ENCODE data around the gene CNTNAP1. TPM values are rescaled to one million over a fixed set of nuclear protein-coding genes. Genes with fewer than 3 reads are reported as not detected.

CNTNAP1 gene
- total and polyA plus RNA-seq, 10 of the 15 experiments (the other 5 are each of a cell fraction or from before 2014, with no cell fraction given): 0.95 to 29.9 (median 10.4) TPM

DNA sequence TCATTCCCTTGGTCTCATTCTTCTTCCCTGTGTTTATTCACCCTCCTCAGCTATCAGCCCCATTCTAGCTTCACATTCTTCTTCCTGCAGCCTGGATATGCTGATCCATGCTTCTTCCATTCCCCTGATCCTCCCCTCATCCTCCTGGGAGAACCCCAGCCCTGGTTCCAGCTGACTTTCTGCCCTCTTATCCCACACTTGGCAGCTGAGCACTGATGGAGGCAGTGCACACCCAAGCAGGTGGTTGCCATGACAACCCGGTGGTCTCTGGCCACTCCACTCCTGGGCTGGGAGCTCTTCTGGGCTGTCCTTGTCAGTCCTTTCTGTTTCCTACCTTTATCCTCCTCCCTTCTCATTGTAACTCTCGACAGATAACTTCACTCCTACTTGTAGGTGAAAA, 40.0 kb upstream of the CNTNAP1 start:
- no peak overlapping the region for H3K27ac ChIP-seq (ENCODE audit: control insufficient read depth, insufficient read depth)
- TF ChIP-seq BMI1 (IDR thresholded peaks at IDR 0.05; ENCODE audit: borderline replicate concordance): peak; percentile 48; the same call in 1 of the 2 replicates
- no peak for TF ChIP-seq SMC3 (IDR thresholded peaks at IDR 0.05; ENCODE audit: borderline replicate concordance, low read length)
- FAIRE-seq: no peak
- no peak for DNase-seq (ENCODE audit: low read depth, low spot score)
- ChIA-PET SMC1A (ENCODE audit: uncharacterized antibody, unreplicated experiment) (interaction anchor here (0.6 to 1.2 kb wide), 3 partner anchors 19 to 213 kb away, joined by 3 to 4 read pairs (median 4); no protein-coding TSS in a partner anchor), POLR2A (interaction anchor here (0.6 kb wide), 2 partner anchors 66 to 84 kb away, joined by 6 to 8 read pairs; no protein-coding TSS in a partner anchor), RAD21 (ENCODE audit: unreplicated experiment) (no interaction called here), CTCF (interaction anchor here (1.1 kb wide), 1 partner anchor 11 kb away, joined by 4 read pairs; no protein-coding TSS in a partner anchor)
- no peak overlapping the region for H3K4me2 ChIP-seq (ENCODE audit: control insufficient read depth, insufficient read depth)
- H3K79me2 ChIP-seq (ENCODE audit: control insufficient read depth, insufficient read depth, low read length): no peaks in the 10 kb centered on the region
- no peaks in the 10 kb centered on the region; a peak in 1 of 4 replicates for H3K27me3 ChIP-seq (replicated peaks in 1 of 2; ENCODE audit: control insufficient read depth in 2 of 2, insufficient read depth in 2 of 2, low read length in 1 of 2)
- H3K9me3 ChIP-seq (replicated peaks; ENCODE audit: control insufficient read depth, insufficient read depth, low read length): no peaks in the 10 kb centered on the region
- WGBS (ENCODE audit: insufficient coverage, insufficient replicate concordance, low lambda C conversion rate, missing lambda C conversion rate): 23% methylated on average over 2 of the region's 2 CpGs
- BruUV-seq (replicated peaks): no TSS peak
- no peaks in the 10 kb centered on the region for H3K36me3 ChIP-seq (ENCODE audit: control insufficient read depth in 2 of 2, insufficient read depth in 2 of 2, low read length in 1 of 2)
- H3K9ac ChIP-seq (ENCODE audit: control insufficient read depth, insufficient read depth, low read length): no peak overlapping the region
- H3K4me3 ChIP-seq: no peak overlapping the region
- H3K4me1 ChIP-seq (ENCODE audit: control insufficient read depth, insufficient read depth, low read length): no peaks in the 10 kb centered on the region
- intact Hi-C loops (cut with micrococcal nuclease; ENCODE audit: unreplicated experiment) (no loop called here), in situ Hi-C loops (cut with MboI) (no loop called here)
- no peak overlapping the region for H2AFZ ChIP-seq (ENCODE audit: control insufficient read depth, low read depth, low read length)
- ATAC-seq: no peak
- H4K20me1 ChIP-seq (ENCODE audit: control insufficient read depth, insufficient read depth): no peaks in the 10 kb centered on the region

DNA sequence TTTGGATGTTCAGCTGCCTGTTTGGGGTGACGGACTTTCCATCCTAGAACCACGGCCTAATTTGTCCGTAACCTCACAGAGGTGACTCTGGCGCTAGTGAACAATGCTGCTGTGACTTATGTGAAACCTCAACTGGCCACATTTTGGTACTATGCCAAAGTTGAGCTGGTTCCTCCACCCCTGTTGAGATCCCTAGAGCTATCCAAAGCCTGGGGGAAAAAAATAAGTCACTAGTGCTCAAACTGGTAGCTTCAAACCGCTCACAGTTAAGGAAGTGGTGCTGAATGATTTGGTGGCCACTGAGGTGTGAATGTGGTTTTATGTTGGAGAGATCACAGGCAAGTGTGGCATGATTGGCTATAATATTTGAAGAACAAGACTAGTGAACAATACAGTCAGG, 34.6 kb upstream of the CNTNAP1 start:
- ChIA-PET SMC1A (ENCODE audit: uncharacterized antibody, unreplicated experiment) (interaction anchor here (0.7 to 2.6 kb wide), 11 partner anchors 9 to 69 kb away, joined by 3 to 12 read pairs (median 3); partner anchors contain the start of genes PSMC3IP and TUBG2), CTCF (interaction anchor here (0.8 to 1.2 kb wide), 4 partner anchors 31 to 116 kb away, joined by 3 to 4 read pairs (median 3); no protein-coding TSS in a partner anchor), RAD21 (ENCODE audit: unreplicated experiment) (interaction anchor here (0.8 to 2.2 kb wide), 5 partner anchors 9 to 69 kb away, joined by 3 to 8 read pairs (median 6); partner anchors contain the start of gene PSMC3IP), POLR2A (interaction anchor here (0.6 to 2.2 kb wide), 3 partner anchors 13 to 146 kb away, joined by 3 to 6 read pairs (median 3); no protein-coding TSS in a partner anchor)
- intact Hi-C loops (cut with micrococcal nuclease; ENCODE audit: unreplicated experiment): no loop called here
- no peak overlapping the region for H3K4me2 ChIP-seq (ENCODE audit: control insufficient read depth, insufficient read depth)
- DNase-seq (ENCODE audit: low read depth, low spot score) (peak; percentile 46), ATAC-seq (peak; percentile 91), FAIRE-seq (no peak)
- H2AFZ ChIP-seq (ENCODE audit: control insufficient read depth, low read depth, low read length): no peak overlapping the region
- BruUV-seq (replicated peaks): no TSS peak
- H3K4me1 ChIP-seq (ENCODE audit: control insufficient read depth, insufficient read depth, low read length): peaks cover 3% of the 10 kb centered on the region; the same call in 1 of the 2 replicates
- no peak overlapping the region for H3K4me3 ChIP-seq
- no peaks in the 10 kb centered on the region for H3K27me3 ChIP-seq (replicated peaks in 1 of 2; ENCODE audit: control insufficient read depth in 2 of 2, insufficient read depth in 2 of 2, low read length in 1 of 2)
- no peaks in the 10 kb centered on the region for H4K20me1 ChIP-seq (ENCODE audit: control insufficient read depth, insufficient read depth)
- in situ Hi-C loops (cut with MboI): no loop called here
- TF ChIP-seq RUNX3 (IDR thresholded peaks at IDR 0.05; ENCODE audit: low read length): peak; percentile 54
- TF ChIP-seq MTA2 (IDR thresholded peaks at IDR 0.05; ENCODE audit: low read depth): peak; percentile 47
- TF ChIP-seq BHLHE40 (IDR thresholded peaks at IDR 0.05; ENCODE audit: borderline replicate concordance in 1 of 2, low read depth in 2 of 2, low read length in 1 of 2): peak in 1 of 2 experiments; percentile 22; a peak in 1 of 4 replicates
- TF ChIP-seq NR2F1 (conservative IDR thresholded peaks at IDR 0.05): peak; percentile 65
- TF ChIP-seq, protein P1, sequence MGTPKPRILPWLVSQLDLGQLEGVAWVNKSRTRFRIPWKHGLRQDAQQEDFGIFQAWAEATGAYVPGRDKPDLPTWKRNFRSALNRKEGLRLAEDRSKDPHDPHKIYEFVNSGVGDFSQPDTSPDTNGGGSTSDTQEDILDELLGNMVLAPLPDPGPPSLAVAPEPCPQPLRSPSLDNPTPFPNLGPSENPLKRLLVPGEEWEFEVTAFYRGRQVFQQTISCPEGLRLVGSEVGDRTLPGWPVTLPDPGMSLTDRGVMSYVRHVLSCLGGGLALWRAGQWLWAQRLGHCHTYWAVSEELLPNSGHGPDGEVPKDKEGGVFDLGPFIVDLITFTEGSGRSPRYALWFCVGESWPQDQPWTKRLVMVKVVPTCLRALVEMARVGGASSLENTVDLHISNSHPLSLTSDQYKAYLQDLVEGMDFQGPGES (IDR thresholded peaks at IDR 0.05): no peak
- peak in 1 of 2 experiments; percentile 68; a peak in 1 of 4 replicates for TF ChIP-seq IKZF2 (IDR thresholded peaks at IDR 0.05)
- peak; percentile 13; the same call in 1 of the 2 replicates for TF ChIP-seq ATF7 (IDR thresholded peaks at IDR 0.05; ENCODE audit: low read depth)
- no peak for TF ChIP-seq ZNF622 (IDR thresholded peaks at IDR 0.05)
- TF ChIP-seq IKZF1 (conservative IDR thresholded peaks at IDR 0.05): peak; percentile 70
- peak; percentile 39; the same call in 1 of the 2 replicates for TF ChIP-seq SPI1 (IDR thresholded peaks at IDR 0.05; ENCODE audit: borderline replicate concordance, insufficient read depth, low read depth, low read length)
- H3K79me2 ChIP-seq (ENCODE audit: control insufficient read depth, insufficient read depth, low read length): no peaks in the 10 kb centered on the region
- no peaks in the 10 kb centered on the region for H3K36me3 ChIP-seq (ENCODE audit: control insufficient read depth in 2 of 2, insufficient read depth in 2 of 2, low read length in 1 of 2)
- no peak overlapping the region for H3K9ac ChIP-seq (ENCODE audit: control insufficient read depth, insufficient read depth, low read length)
- WGBS (ENCODE audit: insufficient coverage, insufficient replicate concordance, low lambda C conversion rate, missing lambda C conversion rate): 56% methylated on average over 5 of the region's 5 CpGs
- no peaks in the 10 kb centered on the region for H3K9me3 ChIP-seq (replicated peaks; ENCODE audit: control insufficient read depth, insufficient read depth, low read length)
- no peak overlapping the region for H3K27ac ChIP-seq (ENCODE audit: control insufficient read depth, insufficient read depth)

All from GM12878 (cell line).